Fibroblast of the aortic adventitia (primary cell): ENCODE data around the gene FAM81A. TPM values are rescaled to one million over a fixed set of nuclear protein-coding genes. Genes with fewer than 3 reads are reported as not detected.
A peak's percentile ranks its signal among the peaks of the same experiment; 100 is the strongest.

ENCODE experiments used
- DNase-seq: peaks from one replicate; pipeline ENCODE4 v3.0.0-alpha.2; 2010; ENCODE audit warnings: low read depth
- H3K4me3 ChIP-seq: 2 replicates; pipeline ENCODE4 v1.5.1; 2011; ENCODE audit warnings: low read depth, mild to moderate bottlenecking, control low read depth, low read length, moderate library complexity
- CTCF ChIP-seq: IDR thresholded peaks from 2 replicates; pipeline ENCODE4 v1.5.1; 2011; ENCODE audit warnings: mild to moderate bottlenecking, low read length, control low read depth, inconsistent platforms; ENCODE audit not compliant: insufficient read depth
- total RNA-seq: library from RNA; depleted of rRNA; stranded (reverse); fragments of >200 nt; gene quantifications from 2 replicates; pipeline ENCODE4 v1.2.3, GENCODE V29; 2012; ENCODE audit warnings: low replicate concordance

The FAM81A gene
- total RNA-seq, 1 donor: 0.81 TPM

GRCh38 chr15:59538494-59538893 is 100.5 kb downstream of the FAM81A start:
- H3K4me3 ChIP-seq: no peak overlapping the region
- no peak for TF ChIP-seq CTCF

GRCh38 chr15:59539799-59540198 is 101.8 kb downstream of the FAM81A start:
- no peak for TF ChIP-seq CTCF
- DNase-seq: peak; percentile 16
- no peak overlapping the region for H3K4me3 ChIP-seq

More at GRCh38 chr15:59538494-59538893, 100.5 kb downstream of the FAM81A start:
- no peak for DNase-seq

GRCh38 chr15:59540654-59541053 is 102.7 kb downstream of the FAM81A start:
- no peak for DNase-seq
- TF ChIP-seq CTCF: no peak
- no peak overlapping the region for H3K4me3 ChIP-seq

GRCh38 chr15:59541750-59542149 is 103.8 kb downstream of the FAM81A start:
- TF ChIP-seq CTCF: no peak
- DNase-seq: no peak

GRCh38 chr15:59543721-59544547 is 105.9 kb downstream of the FAM81A start:
- no peak for TF ChIP-seq CTCF
- DNase-seq: no peak
- no peak overlapping the region for H3K4me3 ChIP-seq

More at GRCh38 chr15:59541750-59542149, 103.8 kb downstream of the FAM81A start:
- no peak overlapping the region for H3K4me3 ChIP-seq

GRCh38 chr15:59545573-59545972 is 107.6 kb downstream of the FAM81A start:
- no peak overlapping the region for H3K4me3 ChIP-seq
- DNase-seq: no peak
- no peak for TF ChIP-seq CTCF
